ENCODE results near the gene PLEKHM1. TPM values are rescaled to one million over a fixed set of nuclear protein-coding genes. Genes with fewer than 3 reads are reported as not detected.

PLEKHM1 gene
- total and polyA plus RNA-seq, 12 donors: 10.1 to 152 (median 51.6) TPM

- Histone ChIP-seq H3K9me3 (replicated peaks in 1 of 3) (no peaks in the 10 kb centered on the region), H3K27me3 (peaks cover 17% of the 10 kb centered on the region), H3K27ac (peak within 1 kb of the TSS in 3 of 5 donors; percentile 13 to 79 (median 38)), H3K36me3 (replicated peaks in 1 of 2) (peaks cover 0 to 19% of the 10 kb centered on the region in 2 donors), H3K4me1 (replicated peaks in 1 of 2) (peaks cover 31 to 33% of the 10 kb centered on the region in 2 donors), H3K4me3 (peak within 1 kb of the TSS in 3 of 4 donors; percentile 11 to 58 (median 37))
- DNase-seq: peak in 4 of 7 donors; percentile 46 to 75 (median 58)
- no peak for TF ChIP-seq CTCF (IDR thresholded peaks at IDR 0.05)
- peak in 1 of 2 donors; percentile 21 for TF ChIP-seq POLR2A (IDR thresholded peaks at IDR 0.05)
- intact Hi-C loops (cut with DNase I): loop anchor here in 1 of 2 donors (5.0 kb wide), 1 partner anchor 155 kb away; no protein-coding TSS in a partner anchor
- 0 to 6% (median 4%) methylated on average over 2 to 59 of the region's 66 CpGs for WGBS, 4 donors
These were observed 57.9 kb downstream of the PLEKHM1 start, which contains the start of gene ARHGAP27 for GRCh38 chr17:45432405-45433158. TSS of gene ARHGAP27 (minus strand) at chr17:45432870. CDS start at chr17:45430279, 2,591 bp downstream.

- Histone ChIP-seq H3K4me1 (replicated peaks in 1 of 2) (peaks cover 31 to 33% of the 10 kb centered on the region in 2 donors), H3K4me3 (peak overlapping the region in 3 of 4 donors; percentile 11 to 58 (median 37)), H3K27ac (peak overlapping the region in 3 of 5 donors; percentile 13 to 79 (median 38)), H3K27me3 (peaks cover 17% of the 10 kb centered on the region), H3K9me3 (replicated peaks in 1 of 3) (no peaks in the 10 kb centered on the region), H3K36me3 (replicated peaks in 1 of 2) (peaks cover 0 to 11% of the 10 kb centered on the region in 2 donors)
- DNase-seq: peak; percentile 46 to 78 (median 55)
- TF ChIP-seq CTCF (IDR thresholded peaks at IDR 0.05) (no peak), POLR2A (IDR thresholded peaks at IDR 0.05) (no peak)
- intact Hi-C loops (cut with DNase I): loop anchor here in 1 of 2 donors (5.0 kb wide), 1 partner anchor 156 kb away; no protein-coding TSS in a partner anchor
- WGBS, 4 donors: 0 to 1% (median 1%) methylated on average over 18 to 64 of the region's 64 CpGs
These were observed 58.8 kb downstream of the PLEKHM1 start for GRCh38 chr17:45431531-45432404.

GRCh38 chr17:45430738-45431530 is 59.6 kb downstream of the PLEKHM1 start:
- intact Hi-C loops (cut with DNase I): loop anchor here in 1 of 2 donors (5.0 kb wide), 1 partner anchor 156 kb away; no protein-coding TSS in a partner anchor
- peaks cover 31 to 33% of the 10 kb centered on the region in 2 donors for H3K4me1 ChIP-seq (replicated peaks in 1 of 2)

More at GRCh38 chr17:45430738-45431530, 59.6 kb downstream of the PLEKHM1 start:
- DNase-seq: peak in 1 of 7 donors; percentile 37
- 8 to 22% (median 12%) methylated on average over 6 to 47 of the region's 47 CpGs for WGBS, 4 donors
- Histone ChIP-seq H3K27me3 (peaks cover 17% of the 10 kb centered on the region), H3K4me3 (peak overlapping the region in 2 of 4 donors; percentile 37 to 58), H3K9me3 (replicated peaks in 1 of 3) (no peaks in the 10 kb centered on the region), H3K27ac (no peak overlapping the region), H3K36me3 (replicated peaks in 1 of 2) (peaks cover 0 to 3% of the 10 kb centered on the region in 2 donors)
- TF ChIP-seq POLR2A (IDR thresholded peaks at IDR 0.05): no peak
- no peak for TF ChIP-seq CTCF (IDR thresholded peaks at IDR 0.05)
